Measurements from ENCODE around the gene CMSS1. TPM values are rescaled to one million over a fixed set of nuclear protein-coding genes. Genes with fewer than 3 reads are reported as not detected.

The CMSS1 gene
- total and polyA plus RNA-seq, 2 donors (not counting 1 experiment from before 2014, with no cell fraction given) = 7.3 to 22.8 TPM

- no CpG with 5 or more reads among the region's 2 CpGs for WGBS (ENCODE audit: insufficient coverage)
- H3K27me3 ChIP-seq (replicated peaks in 1 of 4; ENCODE audit: control extremely low read depth in 1 of 4, control insufficient read depth in 3 of 4, insufficient read depth in 4 of 4, low read length in 3 of 4) = no peaks in the 10 kb centered on the region
- no peaks in the 10 kb centered on the region for H3K4me1 ChIP-seq (ENCODE audit: control insufficient read depth in 2 of 2, insufficient read depth in 2 of 2, low read length in 2 of 2)
- H2AFZ ChIP-seq (ENCODE audit: insufficient read depth, low read depth, low read length, poor library complexity, severe bottlenecking) = no peak overlapping the region
- no peaks in the 10 kb centered on the region for H4K20me1 ChIP-seq (ENCODE audit: control insufficient read depth, insufficient read depth, low read length, poor library complexity, severe bottlenecking)
- no peak overlapping the region for H3K4me3 ChIP-seq (ENCODE audit: control extremely low read depth in 1 of 5, extremely low read depth in 1 of 5, insufficient read depth in 1 of 5, low read depth in 2 of 5, low read length in 4 of 5)
- H3K4me3 Mint-ChIP-seq = no peak overlapping the region
- TF ChIP-seq CTCF (IDR thresholded peaks at IDR 0.05) = no peak
- TF ChIP-seq EZH2 (IDR thresholded peaks at IDR 0.05; ENCODE audit: borderline replicate concordance, insufficient read depth, low read depth, low read length, poor library complexity, severe bottlenecking) = no peak
- ChIA-PET CTCF (no interaction called here), POLR2A (no interaction called here)
- H3K27ac Mint-ChIP-seq = no peak overlapping the region
- no peaks in the 10 kb centered on the region for H3K27me3 Mint-ChIP-seq
- DNase-seq = no peak
- peaks cover 2% of the 10 kb centered on the region for H3K9me3 Mint-ChIP-seq (ENCODE audit: insufficient read depth)
- no peak overlapping the region for H3K4me2 ChIP-seq (replicated peaks; ENCODE audit: low read depth, low read length, poor library complexity, severe bottlenecking)
- intact Hi-C loops (cut with micrococcal nuclease) = no loop called here
- H3K4me1 Mint-ChIP-seq = no peaks in the 10 kb centered on the region
- no peaks in the 10 kb centered on the region for H3K36me3 ChIP-seq (replicated peaks in 1 of 2; ENCODE audit: control extremely low read depth in 1 of 2, control insufficient read depth in 1 of 2, extremely low read depth in 1 of 2, insufficient read depth in 2 of 2, low read length in 1 of 2)
- no peak overlapping the region for H3K27ac ChIP-seq (ENCODE audit: low read length in 2 of 2)
- no peaks in the 10 kb centered on the region for H3K9me3 ChIP-seq (ENCODE audit: control extremely low read depth in 1 of 3, control insufficient read depth in 2 of 3, insufficient read depth in 1 of 3, low read length in 2 of 3)
- H3K79me2 ChIP-seq (ENCODE audit: control insufficient read depth, insufficient read depth, low read length) = no peaks in the 10 kb centered on the region
- H3K9ac ChIP-seq (ENCODE audit: low read length) = no peak overlapping the region
- no peak for ATAC-seq (ENCODE audit: low read depth)
Observed at GRCh38 chr3:100096866-100097265, 279.2 kb downstream of the CMSS1 start.

- H3K9ac ChIP-seq (ENCODE audit: low read length) = no peak overlapping the region
Observed at GRCh38 chr3:100097919-100098783, 280.5 kb downstream of the CMSS1 start.

More at GRCh38 chr3:100097919-100098783, 280.5 kb downstream of the CMSS1 start:
- no peak for TF ChIP-seq CTCF (IDR thresholded peaks at IDR 0.05)
- no peak for TF ChIP-seq EZH2 (IDR thresholded peaks at IDR 0.05; ENCODE audit: borderline replicate concordance, insufficient read depth, low read depth, low read length, poor library complexity, severe bottlenecking)
- H3K4me1 Mint-ChIP-seq = peaks cover 9% of the 10 kb centered on the region
- H3K4me3 Mint-ChIP-seq = no peak overlapping the region
- DNase-seq (no peak), ATAC-seq (ENCODE audit: low read depth) (no peak)
- Histone ChIP-seq H3K4me1 (ENCODE audit: control insufficient read depth in 2 of 2, insufficient read depth in 2 of 2, low read length in 2 of 2) (peaks cover 0 to under 1% of the 10 kb centered on the region in 2 donors), H4K20me1 (ENCODE audit: control insufficient read depth, insufficient read depth, low read length, poor library complexity, severe bottlenecking) (no peaks in the 10 kb centered on the region), H3K9me3 (ENCODE audit: control extremely low read depth in 1 of 3, control insufficient read depth in 2 of 3, insufficient read depth in 1 of 3, low read length in 2 of 3) (no peaks in the 10 kb centered on the region), H3K4me2 (replicated peaks; ENCODE audit: low read depth, low read length, poor library complexity, severe bottlenecking) (no peak overlapping the region), H3K27me3 (replicated peaks in 1 of 4; ENCODE audit: control extremely low read depth in 1 of 4, control insufficient read depth in 3 of 4, insufficient read depth in 4 of 4, low read length in 3 of 4) (no peaks in the 10 kb centered on the region), H3K27ac (ENCODE audit: low read length in 2 of 2) (no peak overlapping the region), H3K79me2 (ENCODE audit: control insufficient read depth, insufficient read depth, low read length) (no peaks in the 10 kb centered on the region), H2AFZ (ENCODE audit: insufficient read depth, low read depth, low read length, poor library complexity, severe bottlenecking) (no peak overlapping the region), H3K4me3 (ENCODE audit: control extremely low read depth in 1 of 5, extremely low read depth in 1 of 5, insufficient read depth in 1 of 5, low read depth in 2 of 5, low read length in 4 of 5) (no peak overlapping the region), H3K36me3 (replicated peaks in 1 of 2; ENCODE audit: control extremely low read depth in 1 of 2, control insufficient read depth in 1 of 2, extremely low read depth in 1 of 2, insufficient read depth in 2 of 2, low read length in 1 of 2) (no peaks in the 10 kb centered on the region)
- WGBS (ENCODE audit: insufficient coverage) = no CpG with 5 or more reads among the region's 6 CpGs
- CTCF ChIA-PET = interaction anchor here (1.1 kb wide), 1 partner anchor 29 kb away, joined by 4 read pairs; no protein-coding TSS in a partner anchor
- intact Hi-C loops (cut with micrococcal nuclease) = no loop called here
- POLR2A ChIA-PET = no interaction called here
- peaks cover 2% of the 10 kb centered on the region for H3K9me3 Mint-ChIP-seq (ENCODE audit: insufficient read depth)
- H3K27me3 Mint-ChIP-seq = no peaks in the 10 kb centered on the region
- no peak overlapping the region for H3K27ac Mint-ChIP-seq

Measured in B cell (primary cell).